GM12878 (cell line): ENCODE data around the gene ETNK1. TPM values are rescaled to one million over a fixed set of nuclear protein-coding genes. Genes with fewer than 3 reads are reported as not detected.

Experiments
- ATAC-seq: fragments of 200-7000 bp; cut with Tn5 transposase; 3 replicates; pipeline ENCODE4 v1.9.1; 2020; ENCODE audit warnings: mild to moderate bottlenecking, moderate library complexity
- BruUV-seq: library from RNA; stranded (reverse); fragments of 400-500 nt; replicated peaks from 2 replicates; lab custom pipeline; 2021; lab: Mats Ljungman, UMichigan
- CTCF ChIA-PET: fragments of 300-600 bp; sonication (Branson Sonifier 250); formaldehyde crosslinking; extraction: SDS; loops from one replicate; lab custom pipeline; 2021; ENCODE audit warnings: inconsistent platforms; lab: Yijun Ruan, JAX
- POLR2A ChIA-PET: fragments of 350-600 bp; formaldehyde crosslinking; extraction: SDS; loops from one replicate; lab custom pipeline; 2021; ENCODE audit warnings: inconsistent platforms; lab: Charles Lee
- RAD21 ChIA-PET: fragments of 300-600 bp; sonication (Branson Sonifier 250); formaldehyde crosslinking; loops from one replicate; lab custom pipeline; 2023; ENCODE audit warnings: antibody characterized with exemption; ENCODE audit not compliant: unreplicated experiment; lab: Charles Lee
- SMC1A ChIA-PET: fragments of 300-600 bp; sonication (Branson Sonifier 250); formaldehyde crosslinking; loops from one replicate; lab custom pipeline; 2023; ENCODE audit not compliant: unreplicated experiment, uncharacterized antibody; lab: Charles Lee
- DNase-seq: peaks from one replicate; pipeline ENCODE4 v3.0.0-alpha.2; 2011; ENCODE audit warnings: low read depth, low spot score
- FAIRE-seq: peaks from 3 replicates; lab custom pipeline; 2011; peaks lifted over from hg19 to GRCh38; lab: Jason Lieb, UNC
- H2AFZ ChIP-seq: 2 replicates; pipeline ENCODE4 v1.6.0; 2011; ENCODE audit warnings: low read depth, low read length, control low read depth; ENCODE audit not compliant: control insufficient read depth
- H3K27ac ChIP-seq: 2 replicates; pipeline ENCODE4 v1.5.1; 2011; ENCODE audit warnings: control low read depth; ENCODE audit not compliant: control insufficient read depth, insufficient read depth
- H3K27me3 ChIP-seq, 2 experiments: replicated peaks in 1 of 2; 2 replicates each; pipeline versions ENCODE4 v1.6.0 to v1.6.1; 2011; ENCODE audit warnings: low read length in 1 of 2; ENCODE audit not compliant: control insufficient read depth in 2 of 2, insufficient read depth in 2 of 2
- H3K36me3 ChIP-seq, 2 experiments: 2 replicates each; pipeline ENCODE4 v1.5.1; 2011; ENCODE audit warnings: low read length in 1 of 2; ENCODE audit not compliant: control insufficient read depth in 2 of 2, insufficient read depth in 2 of 2
- H3K4me1 ChIP-seq: 2 replicates; pipeline ENCODE4 v1.6.1; 2011; ENCODE audit warnings: mild to moderate bottlenecking, low read length, moderate library complexity, mixed read lengths; ENCODE audit not compliant: control insufficient read depth, insufficient read depth
- H3K4me2 ChIP-seq: 2 replicates; pipeline ENCODE4 v1.6.0; 2011; ENCODE audit warnings: control low read depth; ENCODE audit not compliant: control insufficient read depth, insufficient read depth
- H3K4me3 ChIP-seq: fragments of 200-600 bp; sonication (generic); 2 replicates; pipeline ENCODE4 v1.5.1; 2016
- H3K79me2 ChIP-seq: 2 replicates; pipeline ENCODE4 v1.6.0; 2011; ENCODE audit warnings: low read length; ENCODE audit not compliant: control insufficient read depth, insufficient read depth
- H3K9ac ChIP-seq: 2 replicates; pipeline ENCODE4 v1.8.0; 2011; ENCODE audit warnings: low read length, control low read depth, mixed read lengths; ENCODE audit not compliant: control insufficient read depth, insufficient read depth
- H3K9me3 ChIP-seq: replicated peaks from 3 replicates; pipeline ENCODE4 v1.5.1; 2011; ENCODE audit warnings: mild to moderate bottlenecking, low read length; ENCODE audit not compliant: control insufficient read depth, insufficient read depth
- H4K20me1 ChIP-seq: 2 replicates; pipeline ENCODE4 v1.6.0; 2011; ENCODE audit not compliant: control insufficient read depth, insufficient read depth
- CBX3 ChIP-seq: fragments of 200-600 bp; sonication (generic); IDR thresholded peaks from 2 replicates; pipeline ENCODE4 v1.6.1; 2016; ENCODE audit warnings: low read depth, borderline replicate concordance
- DPF2 ChIP-seq: fragments of 450-650 bp; IDR thresholded peaks from 2 replicates; pipeline ENCODE4 v1.6.1; 2017; ENCODE audit warnings: mild to moderate bottlenecking
- KAT2A ChIP-seq: conservative IDR thresholded peaks from 2 replicates; pipeline ENCODE4 v1.6.1; 2011; ENCODE audit warnings: low read depth, low read length; ENCODE audit not compliant: control insufficient read depth
- KDM1A ChIP-seq: fragments of 200-600 bp; sonication (generic); IDR thresholded peaks from 2 replicates; pipeline ENCODE4 v1.6.1; 2016; ENCODE audit warnings: borderline replicate concordance
- NR2F1 ChIP-seq: fragments of 450-650 bp; conservative IDR thresholded peaks from 2 replicates; pipeline ENCODE4 v1.6.1; 2017; ENCODE audit warnings: mild to moderate bottlenecking
- RELA ChIP-seq: fragments of 450-650 bp; IDR thresholded peaks from 2 replicates; pipeline ENCODE4 v1.8.0; 2014; ENCODE audit warnings: borderline replicate concordance; ENCODE audit not compliant: partially characterized antibody
- REST ChIP-seq: IDR thresholded peaks from 2 replicates; pipeline ENCODE4 v1.6.1; 2012; ENCODE audit warnings: mild to moderate bottlenecking, low read depth, low read length
- ZNF384 ChIP-seq: IDR thresholded peaks from 2 replicates; pipeline ENCODE4 v1.6.1; 2012; ENCODE audit warnings: low read depth, mild to moderate bottlenecking, low read length, improper control_type of control experiment, borderline replicate concordance
- WGBS: methylation state at CpG from one replicate; pipeline ENCODE4 v1.1.6; 2016; ENCODE audit warnings: low lambda C conversion rate; ENCODE audit not compliant: insufficient replicate concordance, insufficient coverage; ENCODE audit errors: missing lambda C conversion rate; 5-methylcytosine and 5-hydroxymethylcytosine counted together
- in situ Hi-C: fragments of 300-500 bp; cut with MboI; formaldehyde crosslinking; loops from 9 replicates; pipeline ENCODE4 v1.14.3; 2018; ENCODE audit warnings: mixed read lengths
- intact Hi-C: fragments of 100-400 bp; cut with micrococcal nuclease; formaldehyde crosslinking; loops from one replicate; pipeline ENCODE4 v1.14.2; 2022; ENCODE audit not compliant: unreplicated experiment
- polyA plus RNA-seq, 11 experiments: library from polyadenylated mRNA; depleted of rRNA in 4 of 11; unstranded in 6 of 11; stranded (reverse) in 5 of 11; fragments of >200 nt; fragmentation: Nextera tagmentation in 4 of 11; fragmentation: Illumina TruSeq in 1 of 11; extraction: Ambion mirVana in 4 of 11; extraction: Trizol in 1 of 11; gene quantifications; 1 replicate in 1 of 11; 2 replicates in 10 of 11; pipeline versions ENCODE4 v1.2.1 to v1.2.3, GENCODE V29; 2011 to 2016; ENCODE audit warnings: inconsistent platforms in 2 of 11, missing spikeins in 2 of 11, low read depth in 1 of 11
- total RNA-seq, 4 experiments: library from RNA; depleted of rRNA in 3 of 4; stranded (reverse); fragments of >200 nt in 3 of 4; fragmentation: Illumina TruSeq in 1 of 4; extraction: Trizol in 1 of 4; gene quantifications; 2 replicates each; pipeline versions ENCODE4 v1.2.1 to v1.2.3, GENCODE V29; 2013 to 2021
- TF ChIP-seq, protein P1 (sequence below): fragments of 450-650 bp; IDR thresholded peaks from 2 replicates; pipeline ENCODE4 v1.6.1; 2017; ENCODE audit warnings: borderline replicate concordance
- TF ChIP-seq, protein P2 (sequence below): fragments of 450-650 bp; IDR thresholded peaks from 2 replicates; pipeline ENCODE4 v1.6.1; 2017; ENCODE audit warnings: low read depth, mild to moderate bottlenecking, moderate library complexity

The ETNK1 gene
- total and polyA plus RNA-seq, 10 of the 15 experiments (the other 5 are each of a cell fraction or from before 2014, with no cell fraction given), result 12.3 to 69.4 (median 34.2) TPM

GRCh38 chr12:22609501-22609900, 15.5 kb upstream of the ETNK1 start:
- intact Hi-C loops (no loop called here), in situ Hi-C loops (no loop called here)
- POLR2A ChIA-PET, result no interaction called here
- Histone ChIP-seq H3K36me3 (no peaks in the 10 kb centered on the region), H3K79me2 (no peaks in the 10 kb centered on the region), H3K9ac (no peak overlapping the region), H2AFZ (no peak overlapping the region), H3K27ac (no peak overlapping the region), H3K4me1 (no peaks in the 10 kb centered on the region), H4K20me1 (no peaks in the 10 kb centered on the region), H3K4me3 (no peak overlapping the region), H3K4me2 (no peak overlapping the region), H3K27me3 (no peaks in the 10 kb centered on the region; a peak in 1 of 4 replicates), H3K9me3 (no peaks in the 10 kb centered on the region; the same call in 2 of the 3 replicates)
- FAIRE-seq, result no peak
- no peak for DNase-seq
- no TSS peak for BruUV-seq
- no peak for ATAC-seq
- WGBS, result 21% methylated on average over 4 of the region's 4 CpGs
- CTCF ChIA-PET, result no interaction called here
- SMC1A ChIA-PET, result no interaction called here
- RAD21 ChIA-PET, result no interaction called here
- no peak for TF ChIP-seq REST
- no peak for TF ChIP-seq KAT2A
- no peak for TF ChIP-seq DPF2
- TF ChIP-seq KDM1A, result no peak
- TF ChIP-seq, protein P1, sequence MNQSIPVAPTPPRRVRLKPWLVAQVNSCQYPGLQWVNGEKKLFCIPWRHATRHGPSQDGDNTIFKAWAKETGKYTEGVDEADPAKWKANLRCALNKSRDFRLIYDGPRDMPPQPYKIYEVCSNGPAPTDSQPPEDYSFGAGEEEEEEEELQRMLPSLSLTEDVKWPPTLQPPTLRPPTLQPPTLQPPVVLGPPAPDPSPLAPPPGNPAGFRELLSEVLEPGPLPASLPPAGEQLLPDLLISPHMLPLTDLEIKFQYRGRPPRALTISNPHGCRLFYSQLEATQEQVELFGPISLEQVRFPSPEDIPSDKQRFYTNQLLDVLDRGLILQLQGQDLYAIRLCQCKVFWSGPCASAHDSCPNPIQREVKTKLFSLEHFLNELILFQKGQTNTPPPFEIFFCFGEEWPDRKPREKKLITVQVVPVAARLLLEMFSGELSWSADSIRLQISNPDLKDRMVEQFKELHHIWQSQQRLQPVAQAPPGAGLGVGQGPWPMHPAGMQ, result no peak
- no peak for TF ChIP-seq NR2F1
- TF ChIP-seq ZNF384, result no peak
- TF ChIP-seq RELA, result no peak
- TF ChIP-seq, protein P2, sequence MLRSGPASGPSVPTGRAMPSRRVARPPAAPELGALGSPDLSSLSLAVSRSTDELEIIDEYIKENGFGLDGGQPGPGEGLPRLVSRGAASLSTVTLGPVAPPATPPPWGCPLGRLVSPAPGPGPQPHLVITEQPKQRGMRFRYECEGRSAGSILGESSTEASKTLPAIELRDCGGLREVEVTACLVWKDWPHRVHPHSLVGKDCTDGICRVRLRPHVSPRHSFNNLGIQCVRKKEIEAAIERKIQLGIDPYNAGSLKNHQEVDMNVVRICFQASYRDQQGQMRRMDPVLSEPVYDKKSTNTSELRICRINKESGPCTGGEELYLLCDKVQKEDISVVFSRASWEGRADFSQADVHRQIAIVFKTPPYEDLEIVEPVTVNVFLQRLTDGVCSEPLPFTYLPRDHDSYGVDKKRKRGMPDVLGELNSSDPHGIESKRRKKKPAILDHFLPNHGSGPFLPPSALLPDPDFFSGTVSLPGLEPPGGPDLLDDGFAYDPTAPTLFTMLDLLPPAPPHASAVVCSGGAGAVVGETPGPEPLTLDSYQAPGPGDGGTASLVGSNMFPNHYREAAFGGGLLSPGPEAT, result no peak
- no peak for TF ChIP-seq CBX3
